GM12878 (cell line): ENCODE data around the gene PLEKHA7.

Experiments
- EZH2 ChIP-seq: IDR thresholded peaks from 2 replicates; pipeline ENCODE4 v1.6.1; 2012; ENCODE audit warnings: low read depth, mild to moderate bottlenecking, control low read depth, inconsistent platforms, low read length, borderline replicate concordance; ENCODE audit not compliant: control insufficient read depth
- NFYB ChIP-seq: IDR thresholded peaks from 2 replicates; pipeline ENCODE4 v1.6.1; 2011; ENCODE audit warnings: low read depth, mild to moderate bottlenecking, low read length, improper control_type of control experiment, moderate library complexity; ENCODE audit not compliant: insufficient read depth
- POLR2A ChIP-seq: IDR thresholded peaks from 2 replicates; pipeline ENCODE4 v1.6.1; 2011; ENCODE audit warnings: low read depth, mild to moderate bottlenecking, low read length
- TF ChIP-seq, protein P1 (sequence below), 3 experiments: IDR thresholded peaks in 2 of 3; conservative IDR thresholded peaks in 1 of 3; 2 replicates each; pipeline ENCODE4 v1.5.1; 2011; ENCODE audit warnings: low read depth in 3 of 3, low read length in 3 of 3, mild to moderate bottlenecking in 3 of 3, control low read depth in 2 of 3, moderate library complexity in 2 of 3, inconsistent platforms in 1 of 3, mixed read lengths in 1 of 3; ENCODE audit not compliant: control insufficient read depth in 2 of 3, insufficient read depth in 1 of 3; ENCODE audit errors: extremely low read depth in 1 of 3

DNA sequence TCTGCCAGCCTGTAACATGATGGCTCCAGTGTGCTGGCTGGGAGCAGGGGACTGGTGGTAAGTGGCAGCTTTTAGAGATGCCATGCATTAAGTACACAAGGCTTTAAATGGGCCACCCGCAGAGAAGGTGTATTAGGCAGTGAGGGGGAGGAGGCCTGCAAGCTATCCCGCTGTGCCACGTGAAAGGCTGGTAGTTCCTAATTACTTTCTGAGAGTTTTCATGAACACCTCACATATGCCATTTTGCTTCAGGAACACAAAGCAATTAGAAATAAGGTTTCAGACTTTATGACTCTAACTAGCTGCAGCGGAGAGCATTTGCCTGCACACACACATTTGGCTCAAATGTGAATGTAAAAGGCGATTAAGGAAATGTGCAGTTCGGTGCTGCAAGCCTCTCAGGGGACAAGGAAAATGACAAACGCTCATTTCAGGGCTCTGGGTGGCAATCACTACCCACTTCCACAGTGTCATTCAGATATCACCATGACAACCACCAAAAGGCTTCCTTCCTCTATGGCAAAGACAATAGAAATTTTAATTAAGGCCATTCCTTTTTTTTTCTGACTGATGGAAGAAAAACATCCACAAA is 116.6 kb downstream of the PLEKHA7 start:
- TF ChIP-seq, protein P1, sequence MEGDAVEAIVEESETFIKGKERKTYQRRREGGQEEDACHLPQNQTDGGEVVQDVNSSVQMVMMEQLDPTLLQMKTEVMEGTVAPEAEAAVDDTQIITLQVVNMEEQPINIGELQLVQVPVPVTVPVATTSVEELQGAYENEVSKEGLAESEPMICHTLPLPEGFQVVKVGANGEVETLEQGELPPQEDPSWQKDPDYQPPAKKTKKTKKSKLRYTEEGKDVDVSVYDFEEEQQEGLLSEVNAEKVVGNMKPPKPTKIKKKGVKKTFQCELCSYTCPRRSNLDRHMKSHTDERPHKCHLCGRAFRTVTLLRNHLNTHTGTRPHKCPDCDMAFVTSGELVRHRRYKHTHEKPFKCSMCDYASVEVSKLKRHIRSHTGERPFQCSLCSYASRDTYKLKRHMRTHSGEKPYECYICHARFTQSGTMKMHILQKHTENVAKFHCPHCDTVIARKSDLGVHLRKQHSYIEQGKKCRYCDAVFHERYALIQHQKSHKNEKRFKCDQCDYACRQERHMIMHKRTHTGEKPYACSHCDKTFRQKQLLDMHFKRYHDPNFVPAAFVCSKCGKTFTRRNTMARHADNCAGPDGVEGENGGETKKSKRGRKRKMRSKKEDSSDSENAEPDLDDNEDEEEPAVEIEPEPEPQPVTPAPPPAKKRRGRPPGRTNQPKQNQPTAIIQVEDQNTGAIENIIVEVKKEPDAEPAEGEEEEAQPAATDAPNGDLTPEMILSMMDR (IDR thresholded peaks at IDR 0.05 in 2 of 3, conservative IDR thresholded peaks at IDR 0.05 in 1 of 3; ENCODE audit: control insufficient read depth in 2 of 3, extremely low read depth in 1 of 3, insufficient read depth in 1 of 3, low read depth in 3 of 3, low read length in 3 of 3), result no peak
- TF ChIP-seq POLR2A (no peak), EZH2 (no peak), NFYB (no peak)
